Measurements from ENCODE around the gene DUSP3. TPM values are rescaled to one million over a fixed set of nuclear protein-coding genes. Genes with fewer than 3 reads are reported as not detected.

The DUSP3 gene
- total RNA-seq, 1 experiment from 2014 or later = 16.9 TPM

DNA sequence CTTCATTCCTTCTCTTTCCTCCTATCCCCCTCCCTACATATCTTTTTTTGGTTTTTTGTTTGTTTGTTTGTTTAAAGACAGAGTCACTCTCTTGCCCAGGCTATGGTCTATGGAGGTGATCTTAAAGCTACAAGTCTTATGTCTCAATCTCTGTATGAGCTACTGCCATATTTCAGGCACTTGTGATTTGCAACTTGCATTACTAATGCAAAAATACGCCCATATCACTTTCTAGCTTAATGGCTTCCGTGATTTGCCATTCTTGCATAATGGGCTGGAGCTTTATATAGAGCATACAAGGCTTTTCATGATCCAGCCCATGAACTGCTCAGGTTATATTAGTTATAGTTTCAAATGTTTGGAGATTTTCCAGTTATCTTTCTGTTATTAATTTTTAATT, 9.0 kb upstream of the DUSP3 start:
- Histone ChIP-seq H3K79me2 (ENCODE audit: insufficient read depth, low read length) (no peaks in the 10 kb centered on the region), H3K4ac (ENCODE audit: low read depth, low read length) (no peak overlapping the region), H2AFZ (ENCODE audit: low read length) (no peak overlapping the region), H3K79me1 (ENCODE audit: insufficient read depth, low read depth, low read length, poor library complexity, severe bottlenecking) (no peaks in the 10 kb centered on the region), H3K9me3 (ENCODE audit: control insufficient read depth, low read depth, low read length) (no peaks in the 10 kb centered on the region), H2BK12ac (ENCODE audit: insufficient read length, low read depth, low read length) (no peak overlapping the region), H3K27me3 (ENCODE audit: insufficient read depth, low read length) (no peaks in the 10 kb centered on the region), H3K23me2 (ENCODE audit: insufficient read length, low read depth, low read length, poor library complexity, severe bottlenecking) (no peaks in the 10 kb centered on the region), H2AK5ac (ENCODE audit: insufficient read length, low read length) (no peak overlapping the region), H3K4me2 (ENCODE audit: insufficient read depth, insufficient read length, low read length) (no peak overlapping the region), H3K18ac (ENCODE audit: insufficient read length, low read depth, low read length) (no peak overlapping the region), H3K4me1 (ENCODE audit: insufficient read depth, low read length) (peaks cover 2% of the 10 kb centered on the region; the same call in 1 of the 2 replicates), H2BK15ac (ENCODE audit: low read depth, low read length) (no peak overlapping the region), H4K91ac (ENCODE audit: insufficient read length, low read depth, low read length) (no peak overlapping the region), H4K8ac (replicated peaks; ENCODE audit: insufficient read length, low read depth, low read length) (no peak overlapping the region), H2BK5ac (ENCODE audit: insufficient read length, low read length) (no peak overlapping the region), H3K14ac (ENCODE audit: insufficient read depth, low read length) (no peak overlapping the region), H3K9ac (ENCODE audit: extremely low read depth, insufficient read length, low read length) (no peak overlapping the region), H4K20me1 (ENCODE audit: control insufficient read depth, insufficient read depth, insufficient read length) (no peaks in the 10 kb centered on the region), H3K27ac (ENCODE audit: insufficient read length, low read depth, low read length) (no peak overlapping the region), H3K23ac (ENCODE audit: insufficient read length, low read depth, low read length) (no peak overlapping the region), H2BK120ac (ENCODE audit: low read depth, low read length, poor library complexity, severe bottlenecking) (no peak overlapping the region), H4K5ac (ENCODE audit: insufficient read length, low read depth, low read length) (no peak overlapping the region), H2BK20ac (ENCODE audit: low read depth, low read length, poor library complexity, severe bottlenecking) (no peak overlapping the region), H3T11ph (ENCODE audit: low read length) (no peak overlapping the region), H3K56ac (ENCODE audit: insufficient read length, low read depth, low read length) (no peak overlapping the region)
- Mint-ChIP-seq H3K36me3 (ENCODE audit: insufficient read depth in 1 of 3, low read depth in 3 of 3) (no peaks in the 10 kb centered on the region), H3K27ac (no peak overlapping the region), H3K4me1 (peaks cover 9 to 10% of the 10 kb centered on the region in 2 experiments), H3K4me3 (no peak overlapping the region), H3K9me3 (peaks cover 0 to 3% of the 10 kb centered on the region in 2 experiments; a peak in 1 of 5 replicates), H3K27me3 (ENCODE audit: low read depth) (peaks cover 8% of the 10 kb centered on the region)
- DNase-seq = no peak
- no CpG with 5 or more reads among the region's 2 CpGs for WGBS (ENCODE audit: extremely low coverage, insufficient read length, low lambda C conversion rate)
- TF ChIP-seq, protein P1, sequence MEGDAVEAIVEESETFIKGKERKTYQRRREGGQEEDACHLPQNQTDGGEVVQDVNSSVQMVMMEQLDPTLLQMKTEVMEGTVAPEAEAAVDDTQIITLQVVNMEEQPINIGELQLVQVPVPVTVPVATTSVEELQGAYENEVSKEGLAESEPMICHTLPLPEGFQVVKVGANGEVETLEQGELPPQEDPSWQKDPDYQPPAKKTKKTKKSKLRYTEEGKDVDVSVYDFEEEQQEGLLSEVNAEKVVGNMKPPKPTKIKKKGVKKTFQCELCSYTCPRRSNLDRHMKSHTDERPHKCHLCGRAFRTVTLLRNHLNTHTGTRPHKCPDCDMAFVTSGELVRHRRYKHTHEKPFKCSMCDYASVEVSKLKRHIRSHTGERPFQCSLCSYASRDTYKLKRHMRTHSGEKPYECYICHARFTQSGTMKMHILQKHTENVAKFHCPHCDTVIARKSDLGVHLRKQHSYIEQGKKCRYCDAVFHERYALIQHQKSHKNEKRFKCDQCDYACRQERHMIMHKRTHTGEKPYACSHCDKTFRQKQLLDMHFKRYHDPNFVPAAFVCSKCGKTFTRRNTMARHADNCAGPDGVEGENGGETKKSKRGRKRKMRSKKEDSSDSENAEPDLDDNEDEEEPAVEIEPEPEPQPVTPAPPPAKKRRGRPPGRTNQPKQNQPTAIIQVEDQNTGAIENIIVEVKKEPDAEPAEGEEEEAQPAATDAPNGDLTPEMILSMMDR (conservative IDR thresholded peaks at IDR 0.05) = no peak
